Measurements from ENCODE around the gene TNPO3.

TNPO3 gene

GRCh38 chr7:129089521-129090212 is 34.8 kb upstream of the TNPO3 start:
- TF ChIP-seq POLR2A (IDR thresholded peaks at IDR 0.05; ENCODE audit: extremely low read depth, insufficient read length) (no peak), MAX (IDR thresholded peaks at IDR 0.05; ENCODE audit: low read depth, low read length) (no peak), MYC (IDR thresholded peaks at IDR 0.05; ENCODE audit: low read depth, low read length) (no peak)
- TF ChIP-seq, protein P1, sequence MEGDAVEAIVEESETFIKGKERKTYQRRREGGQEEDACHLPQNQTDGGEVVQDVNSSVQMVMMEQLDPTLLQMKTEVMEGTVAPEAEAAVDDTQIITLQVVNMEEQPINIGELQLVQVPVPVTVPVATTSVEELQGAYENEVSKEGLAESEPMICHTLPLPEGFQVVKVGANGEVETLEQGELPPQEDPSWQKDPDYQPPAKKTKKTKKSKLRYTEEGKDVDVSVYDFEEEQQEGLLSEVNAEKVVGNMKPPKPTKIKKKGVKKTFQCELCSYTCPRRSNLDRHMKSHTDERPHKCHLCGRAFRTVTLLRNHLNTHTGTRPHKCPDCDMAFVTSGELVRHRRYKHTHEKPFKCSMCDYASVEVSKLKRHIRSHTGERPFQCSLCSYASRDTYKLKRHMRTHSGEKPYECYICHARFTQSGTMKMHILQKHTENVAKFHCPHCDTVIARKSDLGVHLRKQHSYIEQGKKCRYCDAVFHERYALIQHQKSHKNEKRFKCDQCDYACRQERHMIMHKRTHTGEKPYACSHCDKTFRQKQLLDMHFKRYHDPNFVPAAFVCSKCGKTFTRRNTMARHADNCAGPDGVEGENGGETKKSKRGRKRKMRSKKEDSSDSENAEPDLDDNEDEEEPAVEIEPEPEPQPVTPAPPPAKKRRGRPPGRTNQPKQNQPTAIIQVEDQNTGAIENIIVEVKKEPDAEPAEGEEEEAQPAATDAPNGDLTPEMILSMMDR (IDR thresholded peaks at IDR 0.05; ENCODE audit: low read depth, low read length) = no peak
- peak; percentile 73 for DNase-seq (ENCODE audit: low read depth)
- H3K4me3 ChIP-seq (ENCODE audit: low read depth, low read length) = no peak overlapping the region

DNA sequence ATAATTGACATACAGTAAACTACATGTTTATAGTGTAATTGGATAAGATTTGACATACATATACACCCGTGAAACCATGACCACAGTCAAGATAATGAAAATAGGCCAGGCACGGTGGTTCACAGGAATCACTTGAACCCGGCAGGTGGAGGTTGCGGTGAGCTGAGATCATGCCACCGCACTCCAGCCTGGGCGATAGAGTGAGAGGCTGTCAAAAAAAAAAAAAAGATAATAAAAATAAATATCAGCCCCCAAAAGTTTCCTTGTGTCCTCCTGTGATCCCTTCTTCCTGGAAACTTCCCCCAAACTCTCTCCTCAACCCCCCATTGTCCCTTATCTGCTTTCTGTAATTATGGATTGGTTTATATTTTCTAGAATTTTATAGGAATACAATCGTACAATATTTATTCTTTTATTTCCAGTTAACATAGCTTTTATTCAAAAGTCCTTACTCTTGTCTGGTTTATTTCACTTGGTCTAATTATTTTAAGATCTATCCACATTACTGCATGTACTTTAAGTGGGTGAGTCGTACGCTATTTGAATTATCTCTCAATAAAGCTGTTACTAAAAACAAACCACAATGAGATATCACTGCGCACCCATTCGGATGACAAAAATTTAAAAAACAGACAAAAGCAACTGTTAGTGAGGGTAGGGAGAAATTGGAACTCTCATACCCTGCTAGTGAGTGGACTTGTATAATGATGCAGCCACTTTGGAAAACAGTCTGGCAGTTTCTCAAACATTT is 30.1 kb upstream of the TNPO3 start:
- no peak for DNase-seq (ENCODE audit: low read depth)
- no peak for TF ChIP-seq POLR2A (IDR thresholded peaks at IDR 0.05; ENCODE audit: extremely low read depth, insufficient read length)
- no peak for TF ChIP-seq MYC (IDR thresholded peaks at IDR 0.05; ENCODE audit: low read depth, low read length)
- TF ChIP-seq, protein P1 (IDR thresholded peaks at IDR 0.05; ENCODE audit: low read depth, low read length) = no peak
- no peak for TF ChIP-seq MAX (IDR thresholded peaks at IDR 0.05; ENCODE audit: low read depth, low read length)
- H3K4me3 ChIP-seq (ENCODE audit: low read depth, low read length) = no peak overlapping the region

GRCh38 chr7:129083525-129083924 is 28.6 kb upstream of the TNPO3 start:
- no peak for TF ChIP-seq POLR2A (IDR thresholded peaks at IDR 0.05; ENCODE audit: extremely low read depth, insufficient read length)
- no peak for TF ChIP-seq MAX (IDR thresholded peaks at IDR 0.05; ENCODE audit: low read depth, low read length)
- TF ChIP-seq MYC (IDR thresholded peaks at IDR 0.05; ENCODE audit: low read depth, low read length) = no peak
- TF ChIP-seq, protein P1 (IDR thresholded peaks at IDR 0.05; ENCODE audit: low read depth, low read length) = no peak
- no peak overlapping the region for H3K4me3 ChIP-seq (ENCODE audit: low read depth, low read length)

DNA sequence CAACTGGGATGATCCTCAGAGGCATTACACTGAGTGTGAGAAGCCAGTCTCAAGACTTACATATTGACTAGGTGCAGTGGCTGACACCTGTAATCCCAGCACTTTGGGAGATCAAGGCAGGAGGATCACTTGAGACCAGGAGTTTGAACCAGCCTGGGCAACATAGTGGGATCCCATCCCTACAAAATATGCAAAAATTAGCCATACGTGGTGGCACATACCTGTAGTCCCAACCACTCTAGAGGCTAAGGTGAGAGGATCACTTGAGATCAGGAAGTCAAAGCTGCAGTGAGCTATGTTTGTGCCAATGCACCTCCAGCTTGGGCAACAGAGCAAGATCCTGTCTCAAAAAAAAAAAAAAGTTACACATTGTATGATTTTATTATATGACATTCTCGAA is 23.5 kb upstream of the TNPO3 start:
- DNase-seq (ENCODE audit: low read depth) = no peak
- H3K4me3 ChIP-seq (ENCODE audit: low read depth, low read length) = no peak overlapping the region
- TF ChIP-seq, protein P1 (IDR thresholded peaks at IDR 0.05; ENCODE audit: low read depth, low read length) = no peak
- TF ChIP-seq POLR2A (IDR thresholded peaks at IDR 0.05; ENCODE audit: extremely low read depth, insufficient read length) = no peak
- TF ChIP-seq MAX (IDR thresholded peaks at IDR 0.05; ENCODE audit: low read depth, low read length) = no peak
- no peak for TF ChIP-seq MYC (IDR thresholded peaks at IDR 0.05; ENCODE audit: low read depth, low read length)

More at GRCh38 chr7:129083525-129083924, 28.6 kb upstream of the TNPO3 start:
- no peak for DNase-seq (ENCODE audit: low read depth)

GRCh38 chr7:129076886-129077285 is 22.0 kb upstream of the TNPO3 start:
- TF ChIP-seq MAX (IDR thresholded peaks at IDR 0.05; ENCODE audit: low read depth, low read length) (no peak), POLR2A (IDR thresholded peaks at IDR 0.05; ENCODE audit: extremely low read depth, insufficient read length) (no peak), MYC (IDR thresholded peaks at IDR 0.05; ENCODE audit: low read depth, low read length) (no peak)
- TF ChIP-seq, protein P1 (IDR thresholded peaks at IDR 0.05; ENCODE audit: low read depth, low read length) = no peak
- DNase-seq (ENCODE audit: low read depth) = no peak
- H3K4me3 ChIP-seq (ENCODE audit: low read depth, low read length) = no peak overlapping the region
